Fibroblast of gingiva (primary cell): Measurements from ENCODE around the gene MAPKAPK3.

ENCODE experiments used
- DNase-seq: peaks from one replicate; pipeline ENCODE4 v3.0.0-alpha.2; 2011; ENCODE audit warnings: low read depth

Gene MAPKAPK3

GRCh38 chr3:50695031-50695430 lies 78.1 kb downstream of the MAPKAPK3 start:
- no peak for DNase-seq

- no peak for DNase-seq
Observed at GRCh38 chr3:50696276-50696675, 79.3 kb downstream of the MAPKAPK3 start.

- DNase-seq: no peak
Observed at GRCh38 chr3:50698269-50698668, 81.3 kb downstream of the MAPKAPK3 start.
